ENCODE data around the gene PRKN.

DNA sequence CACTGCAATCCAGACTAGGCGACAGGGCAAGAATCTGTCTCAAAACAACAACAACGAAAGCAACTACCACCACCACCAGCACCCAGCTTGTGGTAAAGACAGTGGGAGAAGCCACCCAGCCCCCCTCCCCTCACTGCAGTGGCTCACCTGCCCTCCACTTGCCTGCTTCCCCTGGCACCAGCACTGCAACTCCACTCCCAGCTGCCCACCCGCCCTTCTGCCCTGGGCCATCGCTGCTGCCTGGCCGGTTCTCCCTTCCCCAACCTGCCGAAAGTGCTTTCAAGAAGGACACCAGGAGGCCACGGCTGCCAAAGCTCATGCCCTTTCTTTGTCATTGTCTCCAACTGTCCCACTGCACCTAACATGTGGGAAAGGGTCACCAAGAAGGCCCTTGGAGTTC is 1359.1 kb downstream of the PRKN start:
- no peak for TF ChIP-seq CTCF (IDR thresholded peaks at IDR 0.05)
- TF ChIP-seq POLR2A (IDR thresholded peaks at IDR 0.05) = no peak
